GM12892 (cell line): ENCODE measurements around the gene TEAD1.

ENCODE experiments used
- POLR2A ChIP-seq: IDR thresholded peaks from 2 replicates; pipeline ENCODE4 v1.6.1; 2011; ENCODE audit warnings: low read depth, low read length, control low read depth
- POLR2AphosphoS5 ChIP-seq: IDR thresholded peaks from 2 replicates; pipeline ENCODE4 v1.6.1; 2011; ENCODE audit warnings: low read depth, low read length, control low read depth

- no peak for TF ChIP-seq POLR2A
- no peak for TF ChIP-seq POLR2AphosphoS5
These were observed 315.9 kb downstream of the TEAD1 start for GRCh38 chr11:12990162-12990480.
